GM19324 (cell line): ENCODE results near the gene ZNF816.
A peak's percentile ranks its signal among the peaks of the same experiment; 100 is the strongest.
"Not testable (repeated sequence)": the region's sequence is repeated elsewhere in the genome, so short reads cannot be mapped to it uniquely, and the experiment has no call there.

Source experiments
- ATAC-seq: cut with Tn5 transposase; IDR thresholded peaks from one replicate; pipeline ENCODE4 v1.9.1; 2021; ENCODE audit warnings: mild to moderate bottlenecking, moderate library complexity; ENCODE audit not compliant: unreplicated experiment, low FRiP score

The ZNF816 gene

DNA sequence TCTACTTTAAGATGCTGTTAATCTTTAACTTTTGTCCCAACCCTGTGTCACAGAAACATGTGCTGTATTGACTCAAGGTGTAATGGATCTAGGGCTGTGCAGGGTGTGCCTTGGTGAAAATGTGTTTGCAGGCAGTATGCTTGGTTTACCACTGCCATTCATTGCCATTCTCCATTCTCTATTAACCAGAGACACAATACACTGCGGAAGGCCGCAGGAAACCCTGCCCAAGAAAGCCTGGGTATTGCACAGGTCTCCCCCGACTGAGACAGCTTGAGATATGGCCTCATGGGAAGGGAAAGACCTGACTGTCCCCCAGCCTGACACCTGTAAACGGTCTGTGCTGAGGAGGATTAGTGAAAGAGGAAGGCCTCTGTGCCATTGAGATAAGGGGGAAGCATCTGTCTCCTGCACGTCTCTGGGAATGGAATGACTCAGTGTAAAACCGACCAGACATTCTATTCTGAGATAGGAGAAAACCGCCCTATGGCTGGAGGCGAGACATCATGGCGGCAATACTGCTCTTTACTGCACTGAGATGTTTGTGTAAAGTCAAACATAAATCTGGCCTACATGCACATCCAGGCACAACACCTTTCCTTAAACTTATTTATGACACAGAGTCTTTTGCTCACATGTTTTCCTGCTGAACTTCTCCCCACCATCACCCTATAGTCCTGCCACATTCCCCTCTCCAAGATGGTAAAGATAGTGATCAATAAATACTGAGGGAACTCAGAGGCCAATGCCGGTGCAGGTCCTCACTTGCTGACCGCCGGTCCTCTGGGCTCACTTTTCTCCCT is 26.3 kb downstream of the ZNF816 start:
- ATAC-seq = no peak

DNA sequence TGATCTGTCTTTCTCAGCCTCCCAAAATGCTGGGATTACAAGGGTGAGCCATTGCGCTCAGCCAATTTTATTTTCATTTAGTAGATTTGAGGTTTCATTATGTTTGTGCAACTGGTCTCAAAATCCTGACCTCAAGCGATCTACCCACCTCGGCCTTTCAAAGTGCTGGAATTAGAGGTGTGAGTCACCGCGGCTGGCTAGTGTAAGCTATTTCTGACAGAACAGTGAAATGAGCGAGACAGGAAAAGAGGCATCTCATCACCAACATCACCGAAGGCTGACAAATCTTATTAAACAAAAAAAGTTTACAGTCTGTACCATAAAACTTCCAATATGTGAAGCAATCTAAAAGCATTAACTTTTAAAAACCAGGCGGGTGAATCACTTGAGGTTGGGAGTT is 27.2 kb downstream of the ZNF816 start:
- no peak for ATAC-seq

DNA sequence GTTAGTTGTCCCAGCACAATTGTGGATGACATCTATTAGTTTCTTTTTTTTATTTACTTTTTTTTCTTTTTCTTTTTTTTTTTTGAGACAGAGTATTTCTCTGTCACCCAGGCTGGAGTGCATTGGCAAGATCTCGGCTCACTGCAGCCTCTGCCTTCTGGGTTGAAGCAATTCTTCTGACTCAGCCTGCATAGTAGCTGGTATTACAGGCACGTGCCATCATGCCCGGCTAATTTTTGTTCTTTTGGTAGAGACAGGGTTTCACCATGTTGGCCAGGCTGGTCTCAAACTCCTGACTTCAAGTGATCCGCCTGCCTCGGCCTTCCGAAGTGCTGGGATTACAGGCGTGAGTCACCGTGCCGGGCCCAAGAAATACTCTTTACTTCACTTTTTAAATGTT is 38.0 kb downstream of the ZNF816 start:
- ATAC-seq = not testable (repeated sequence)

DNA sequence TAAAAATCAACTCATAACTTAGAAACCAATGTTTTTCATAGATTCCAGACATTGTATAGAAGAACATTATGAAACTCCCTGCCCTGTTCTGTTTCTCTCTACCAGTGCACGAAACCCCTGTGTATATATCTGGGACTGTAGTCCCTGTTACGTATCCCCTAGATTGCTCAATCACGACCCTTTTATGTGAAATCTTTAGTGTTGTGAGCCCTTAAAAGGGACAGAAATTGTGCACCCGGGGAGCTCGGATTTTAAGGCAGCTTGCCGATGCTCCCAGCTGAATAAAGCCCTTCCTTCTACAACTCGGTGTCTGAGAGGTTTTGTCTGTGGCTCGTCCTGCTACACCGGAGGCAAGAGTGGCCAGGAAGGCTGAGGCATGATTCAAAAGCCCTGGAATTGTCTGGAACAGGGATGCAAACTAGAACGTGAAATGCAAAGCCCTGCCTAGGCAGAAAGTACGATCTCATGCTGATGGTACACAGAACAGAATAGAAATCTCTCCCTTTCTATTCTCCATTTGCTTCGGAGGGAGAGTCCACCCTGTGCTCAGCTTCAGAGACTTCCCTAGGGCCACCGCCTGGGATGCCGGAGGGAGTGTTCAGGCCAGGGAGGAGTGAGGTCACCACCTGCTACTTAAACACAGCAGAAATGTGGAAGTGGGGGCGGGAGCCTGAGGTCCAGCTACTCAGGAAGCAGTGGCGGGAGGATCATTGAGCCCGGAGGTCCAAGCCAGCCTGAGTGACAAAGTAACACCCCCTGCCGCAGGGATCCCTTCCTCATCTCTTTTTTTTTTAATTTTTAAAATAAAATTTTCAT is 38.7 kb downstream of the ZNF816 start:
- no peak for ATAC-seq

DNA sequence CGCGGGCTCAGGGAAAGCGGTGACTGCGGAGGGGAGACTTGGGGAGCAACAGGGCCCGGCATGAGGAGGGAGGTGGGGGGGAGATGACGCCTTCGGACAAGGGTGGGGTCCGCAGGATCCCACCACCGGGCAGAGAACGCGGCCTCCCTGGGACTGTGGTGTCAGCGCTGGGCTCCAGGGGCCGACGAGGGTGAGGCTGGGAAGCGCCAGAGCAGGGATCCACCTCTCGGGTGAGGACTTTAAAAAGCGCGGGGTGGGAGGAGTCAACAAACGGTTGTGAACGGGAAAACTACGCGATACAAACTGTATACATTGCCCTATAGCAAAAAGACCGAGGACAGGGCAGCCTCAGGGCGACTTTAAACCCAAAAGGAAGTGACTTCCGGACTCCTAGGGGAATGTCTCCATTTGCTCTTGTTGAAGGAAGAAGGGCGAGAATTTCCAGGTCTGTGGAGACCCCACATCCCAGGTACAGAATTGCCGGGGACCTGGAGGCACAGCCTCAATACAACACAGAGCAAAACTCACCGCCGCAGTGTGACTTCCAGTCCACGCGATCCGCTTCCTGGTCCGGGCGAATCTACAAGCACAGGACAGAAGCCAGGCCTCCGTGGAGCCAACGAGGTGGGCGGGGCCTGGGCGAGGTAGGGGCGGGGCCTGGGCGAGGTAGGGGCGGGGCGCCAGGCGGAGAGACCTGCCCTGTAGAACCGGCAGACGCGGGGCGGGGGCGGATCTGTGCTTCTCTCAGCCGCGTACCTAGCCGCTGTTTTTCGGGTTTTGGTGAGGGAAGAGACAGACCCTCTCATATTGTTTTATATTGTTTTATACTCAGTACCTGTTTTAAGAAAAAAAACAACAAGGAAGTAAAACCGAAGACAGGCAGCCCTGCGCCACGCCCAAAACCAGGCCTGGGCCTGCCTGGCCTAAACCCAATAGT is 39.6 kb downstream of the ZNF816 start, which contains the start of gene ZNF888:
Gene ZNF888 (minus strand): TSS at position 588 of the 937 bp plus-strand sequence. CDS start 5,555 bp downstream, outside the sequence.
- peak; percentile 76 for ATAC-seq

DNA sequence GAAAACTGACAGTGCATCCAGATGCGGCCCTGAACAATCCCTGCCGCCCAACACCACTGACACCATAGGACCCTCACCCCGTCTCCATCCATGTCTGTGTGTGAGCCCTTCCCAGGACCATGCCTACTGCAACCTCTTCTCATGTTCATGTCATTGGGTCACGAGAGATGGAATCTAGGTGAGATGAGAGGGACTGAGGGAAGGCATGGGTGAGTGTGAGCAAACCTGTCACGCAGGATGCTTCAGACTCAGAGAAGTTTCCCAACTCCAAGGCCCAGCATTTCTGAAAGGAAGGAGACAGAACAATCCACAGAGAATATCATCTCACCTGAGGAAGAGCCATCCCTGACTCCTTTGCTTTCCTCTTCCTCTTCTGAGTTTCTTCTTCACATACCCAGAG is 45.1 kb downstream of the ZNF816 start:
- no peak for ATAC-seq

DNA sequence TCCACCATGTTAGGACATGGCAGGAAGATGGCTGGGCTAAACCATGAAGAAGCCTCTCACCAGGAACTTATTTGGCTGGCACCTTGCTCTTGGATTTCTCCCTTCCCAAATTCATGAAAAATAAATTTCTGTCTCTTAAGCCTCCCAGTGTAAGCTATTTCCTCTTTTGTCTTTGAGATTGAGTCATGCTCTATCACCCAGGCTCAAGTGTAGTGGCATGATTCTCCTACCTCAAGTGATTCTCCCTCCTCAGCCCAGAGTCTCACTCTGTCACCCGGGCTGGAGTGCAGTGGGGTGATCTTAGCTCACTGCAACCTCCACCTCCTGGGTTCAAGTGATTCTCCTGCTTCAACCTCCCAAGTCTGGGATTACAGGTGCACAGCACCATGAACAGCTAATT is 52.0 kb downstream of the ZNF816 start:
- ATAC-seq = no peak

DNA sequence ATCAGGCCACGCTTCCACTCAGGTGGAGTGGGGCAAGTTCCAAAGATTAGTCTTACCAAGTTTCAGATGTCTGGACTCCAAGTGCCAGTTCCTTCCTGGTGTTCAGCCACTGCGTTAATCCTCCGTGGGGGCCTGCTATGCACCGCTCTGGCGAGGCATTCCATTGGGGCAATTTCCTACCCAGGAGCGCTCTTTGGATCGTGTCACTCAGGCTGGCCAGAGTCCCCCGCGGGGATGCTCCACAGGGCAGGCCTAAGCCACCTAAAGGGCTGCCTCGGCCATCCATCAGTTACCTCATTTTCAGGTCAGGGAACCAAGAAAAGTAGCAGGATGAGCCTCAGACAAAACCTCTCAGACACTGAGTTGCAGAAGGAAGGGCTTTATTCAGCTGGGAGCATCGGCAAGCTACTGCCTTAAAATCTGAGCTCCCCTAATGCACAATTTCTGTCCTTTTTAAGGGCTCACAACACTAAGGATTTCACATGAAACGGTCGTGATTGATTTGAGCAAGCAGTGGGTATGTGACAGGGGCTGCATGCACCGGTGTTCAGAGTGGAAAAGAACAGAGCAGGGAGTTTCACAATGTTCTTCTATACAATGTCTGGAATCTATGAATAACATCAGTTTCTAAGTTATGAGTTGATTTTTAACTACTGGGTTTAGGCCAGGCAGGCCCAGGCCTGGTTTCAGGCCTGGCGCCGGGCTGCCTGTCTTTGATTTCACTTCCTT is 58.5 kb downstream of the ZNF816 start:
- not testable (repeated sequence) for ATAC-seq

DNA sequence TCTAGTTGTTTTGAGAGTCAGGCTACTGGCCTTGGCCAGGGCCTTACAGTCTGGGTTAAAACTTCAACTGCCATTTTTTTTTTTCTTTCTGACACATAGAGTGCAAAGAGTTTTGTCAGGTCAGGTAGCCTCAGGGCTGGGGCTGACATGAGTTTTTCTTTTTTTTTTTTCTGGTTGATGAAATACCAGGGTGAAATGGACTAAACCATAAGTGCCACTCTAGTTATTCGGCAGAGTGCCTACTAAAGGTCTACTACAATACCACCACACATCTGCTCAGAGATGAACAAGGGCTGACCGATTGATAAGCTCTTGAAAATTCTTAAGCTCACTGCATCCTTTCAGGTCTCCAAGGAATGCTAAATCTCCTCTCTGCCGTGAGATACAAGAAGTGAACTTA is 60.8 kb downstream of the ZNF816 start:
- ATAC-seq = no peak
